ENCODE data around the gene ZNF804A.

DNA sequence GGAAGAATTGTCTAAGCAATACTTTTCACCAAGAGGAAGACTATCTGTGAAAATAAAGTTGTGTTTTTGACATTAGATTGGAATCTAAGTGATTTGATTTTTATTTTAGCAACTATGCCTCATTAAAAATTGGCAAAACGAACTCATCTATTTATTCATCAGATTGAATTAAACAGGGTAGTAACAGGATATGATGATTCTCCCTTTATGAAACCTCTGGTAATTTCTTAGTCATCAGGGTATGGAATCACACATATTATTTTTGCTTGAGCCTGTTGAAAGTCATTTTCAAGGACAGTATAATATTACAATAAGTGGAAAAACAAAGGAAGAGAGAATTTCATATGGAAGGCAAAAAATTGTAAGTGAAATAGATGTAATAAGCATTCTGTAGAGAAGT is 22.0 kb downstream of the ZNF804A start:
- TF ChIP-seq POLR2A (IDR thresholded peaks at IDR 0.05), result no peak
- TF ChIP-seq EP300 (IDR thresholded peaks at IDR 0.05), result no peak
- TF ChIP-seq, protein P1, sequence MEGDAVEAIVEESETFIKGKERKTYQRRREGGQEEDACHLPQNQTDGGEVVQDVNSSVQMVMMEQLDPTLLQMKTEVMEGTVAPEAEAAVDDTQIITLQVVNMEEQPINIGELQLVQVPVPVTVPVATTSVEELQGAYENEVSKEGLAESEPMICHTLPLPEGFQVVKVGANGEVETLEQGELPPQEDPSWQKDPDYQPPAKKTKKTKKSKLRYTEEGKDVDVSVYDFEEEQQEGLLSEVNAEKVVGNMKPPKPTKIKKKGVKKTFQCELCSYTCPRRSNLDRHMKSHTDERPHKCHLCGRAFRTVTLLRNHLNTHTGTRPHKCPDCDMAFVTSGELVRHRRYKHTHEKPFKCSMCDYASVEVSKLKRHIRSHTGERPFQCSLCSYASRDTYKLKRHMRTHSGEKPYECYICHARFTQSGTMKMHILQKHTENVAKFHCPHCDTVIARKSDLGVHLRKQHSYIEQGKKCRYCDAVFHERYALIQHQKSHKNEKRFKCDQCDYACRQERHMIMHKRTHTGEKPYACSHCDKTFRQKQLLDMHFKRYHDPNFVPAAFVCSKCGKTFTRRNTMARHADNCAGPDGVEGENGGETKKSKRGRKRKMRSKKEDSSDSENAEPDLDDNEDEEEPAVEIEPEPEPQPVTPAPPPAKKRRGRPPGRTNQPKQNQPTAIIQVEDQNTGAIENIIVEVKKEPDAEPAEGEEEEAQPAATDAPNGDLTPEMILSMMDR (IDR thresholded peaks at IDR 0.05), result no peak
